Activated CD4-positive, CD25-positive, alpha-beta regulatory T cell (primary cell): ENCODE measurements around the gene ADAMTS13.
A peak's percentile ranks its signal among the peaks of the same experiment; 100 is the strongest.
"Not testable (repeated sequence)": the region's sequence is repeated elsewhere in the genome, so short reads cannot be mapped to it uniquely, and the experiment has no call there.

ENCODE experiments used
- DNase-seq, 4 experiments: peaks; one replicate each; lab custom pipeline; 2025; lab: John Stamatoyannopoulos, UW

ADAMTS13 gene

GRCh38 chr9:133421615-133422542 is at the start of gene ADAMTS13:
TSS of gene ADAMTS13 (plus strand) at chr9:133422367. CDS start at chr9:133422444, 77 bp downstream.
- DNase-seq, result no peak

GRCh38 chr9:133374612-133375115 is 47.5 kb upstream of the ADAMTS13 start:
- DNase-seq, result no peak

- no peak for DNase-seq
Measured at GRCh38 chr9:133375116-133375723, 46.9 kb upstream of the ADAMTS13 start.

DNA sequence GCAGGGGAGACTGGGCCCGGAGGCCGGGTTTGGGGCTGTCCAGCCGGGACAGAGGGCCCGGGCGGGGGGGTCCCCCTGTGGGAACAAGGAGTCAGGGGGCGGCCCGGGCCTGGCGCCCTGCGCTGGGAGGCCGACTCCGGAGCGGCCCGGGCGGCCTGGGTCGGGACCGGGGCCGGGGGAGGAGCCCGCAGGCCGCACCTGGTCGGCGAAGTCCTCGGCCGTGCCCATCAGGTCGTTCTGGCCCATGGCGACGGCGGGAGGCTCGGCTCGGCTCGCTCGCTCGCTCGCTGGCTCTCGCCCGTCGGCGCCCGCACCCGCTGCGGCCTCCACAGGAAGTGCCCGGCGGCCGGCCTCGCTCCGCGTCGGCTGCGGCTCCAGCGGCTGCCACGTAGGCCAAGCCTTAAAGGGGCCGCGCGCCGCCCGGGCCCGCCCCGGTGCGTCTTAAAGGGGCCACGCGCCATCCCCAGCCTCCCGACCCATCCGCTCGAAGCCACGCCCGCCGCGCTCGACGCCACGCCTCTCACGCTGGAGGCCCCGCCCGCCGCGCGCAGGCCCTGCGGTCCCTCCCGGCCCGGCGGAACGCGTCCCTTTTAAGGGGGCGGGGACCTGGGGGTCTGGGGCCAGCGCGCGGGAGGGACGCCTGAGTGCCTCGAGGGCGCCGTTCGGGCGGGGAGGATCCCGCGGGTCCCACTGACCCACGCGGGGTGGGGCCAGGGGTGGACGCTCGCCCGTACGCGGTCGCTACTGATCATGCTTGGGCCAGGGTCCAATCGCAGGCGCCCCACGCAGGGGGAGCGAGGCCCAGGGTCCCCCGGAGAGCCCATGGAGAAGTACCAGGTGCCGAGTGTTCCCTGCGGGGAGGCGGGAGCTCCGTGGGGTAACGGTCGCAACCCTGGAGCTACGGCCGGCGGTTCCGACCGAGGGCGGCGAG is 46.2 kb upstream of the ADAMTS13 start, which contains the start of the genes STKLD1 and SURF4:
STKLD1 (plus strand) TSS at position 643 of the 931 bp plus-strand sequence; CDS start at position 751, 108 bp downstream.
SURF4 (minus strand) TSS at position 337 of the 931 bp plus-strand sequence; CDS start at position 246, 91 bp downstream.
- peak; percentile 84 to 90 (median 88) for DNase-seq

GRCh38 chr9:133377280-133377679 is 44.9 kb upstream of the ADAMTS13 start:
- DNase-seq, result not testable (repeated sequence)

- no peak for DNase-seq
Measured at GRCh38 chr9:133377721-133378216, 44.4 kb upstream of the ADAMTS13 start.

- no peak for DNase-seq
Measured at GRCh38 chr9:133378408-133378962, 43.7 kb upstream of the ADAMTS13 start.

DNA sequence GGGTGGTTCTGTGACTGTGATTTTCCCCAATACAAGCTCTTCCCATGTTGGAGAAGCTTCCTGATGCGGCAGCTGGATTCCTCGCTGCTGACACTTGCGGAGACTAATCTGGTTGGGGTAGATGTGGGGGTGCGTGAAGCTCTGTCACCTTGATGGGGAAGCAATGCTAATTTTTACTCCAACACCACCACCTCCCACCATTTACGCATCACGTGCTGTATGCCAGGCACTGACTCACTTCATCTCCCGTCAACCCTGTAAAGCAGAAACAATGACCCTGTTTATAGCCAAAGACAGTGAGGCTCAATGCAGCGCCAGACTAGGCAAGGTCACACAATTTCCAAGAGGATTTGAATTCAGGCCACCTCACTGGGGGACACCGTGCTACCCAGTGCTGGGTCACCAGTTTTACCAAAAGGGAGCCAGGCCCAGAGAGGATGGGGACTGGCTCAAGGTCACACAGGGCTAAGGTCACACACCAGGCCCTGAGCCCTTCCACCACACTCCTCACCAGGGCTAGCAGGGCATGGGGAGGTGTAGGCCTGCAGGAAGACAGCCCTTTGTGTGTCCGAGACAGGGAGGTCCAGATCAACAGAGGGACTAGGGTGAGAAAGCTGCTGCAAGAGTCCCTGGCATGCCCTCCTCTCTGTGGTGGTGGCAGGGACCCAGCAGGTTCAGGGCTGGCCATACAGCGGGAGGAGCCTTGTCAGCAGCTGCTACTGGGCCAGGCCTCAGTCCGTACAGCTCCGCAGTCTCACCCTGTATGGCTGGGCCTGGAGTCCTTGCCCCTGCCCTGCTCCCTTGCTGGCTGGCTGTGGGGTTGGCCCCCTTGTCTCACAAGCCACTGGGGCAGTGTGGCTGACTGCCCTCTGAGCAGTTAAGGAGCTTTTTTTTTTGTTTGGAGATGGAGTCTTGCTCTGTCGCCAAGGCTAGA is 42.7 kb upstream of the ADAMTS13 start:
- DNase-seq, result no peak

DNA sequence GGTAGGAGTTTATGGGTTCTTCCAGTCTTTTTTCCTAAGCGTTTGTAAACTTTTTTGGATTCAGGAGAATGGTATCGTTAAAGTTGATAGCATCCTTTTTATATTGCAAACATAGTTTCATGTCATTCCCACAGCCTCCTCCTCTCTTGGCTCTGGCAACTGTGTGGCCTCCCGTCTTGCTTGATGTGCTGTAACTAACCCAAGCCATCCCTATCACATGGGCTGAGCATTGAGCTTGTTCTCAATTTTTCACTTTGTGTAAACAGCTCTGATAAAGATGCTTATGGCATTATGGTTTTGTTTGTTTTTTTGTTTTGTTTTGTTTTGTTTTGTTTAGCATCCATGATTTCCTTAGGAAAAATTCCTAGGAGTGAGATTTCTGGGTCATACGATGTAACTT is 41.4 kb upstream of the ADAMTS13 start:
- no peak for DNase-seq

DNA sequence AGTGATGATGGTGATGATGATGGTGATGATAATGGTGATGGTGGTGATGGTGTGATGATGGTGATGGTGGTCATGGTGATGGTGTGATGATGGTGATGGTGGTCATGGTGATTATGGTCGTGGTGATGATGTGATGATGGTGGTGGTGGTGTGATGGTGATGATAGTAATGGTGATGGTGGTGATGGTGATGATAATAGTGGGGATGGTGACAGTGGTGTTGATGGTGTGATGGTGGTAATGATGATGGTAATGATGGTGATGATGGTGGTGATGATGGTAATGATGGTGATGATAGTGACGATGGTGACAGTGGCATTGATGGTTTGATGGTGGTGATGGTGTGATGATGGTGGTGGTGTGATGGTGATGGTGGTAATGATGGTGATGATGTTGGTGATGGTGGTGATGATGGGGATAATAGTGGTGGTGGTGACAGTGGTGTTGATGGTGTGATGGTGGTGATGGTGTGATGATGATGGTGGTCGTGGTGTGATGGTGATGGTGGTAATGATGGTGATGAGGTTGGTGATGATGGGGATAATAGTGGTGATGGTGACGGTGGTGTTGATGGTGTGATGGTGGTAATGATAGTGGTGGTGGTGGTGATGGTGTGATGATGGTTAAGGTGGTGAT is 39.5 kb upstream of the ADAMTS13 start:
- no peak for DNase-seq

- DNase-seq, result no peak
Measured at GRCh38 chr9:133383438-133383837, 38.7 kb upstream of the ADAMTS13 start.

DNA sequence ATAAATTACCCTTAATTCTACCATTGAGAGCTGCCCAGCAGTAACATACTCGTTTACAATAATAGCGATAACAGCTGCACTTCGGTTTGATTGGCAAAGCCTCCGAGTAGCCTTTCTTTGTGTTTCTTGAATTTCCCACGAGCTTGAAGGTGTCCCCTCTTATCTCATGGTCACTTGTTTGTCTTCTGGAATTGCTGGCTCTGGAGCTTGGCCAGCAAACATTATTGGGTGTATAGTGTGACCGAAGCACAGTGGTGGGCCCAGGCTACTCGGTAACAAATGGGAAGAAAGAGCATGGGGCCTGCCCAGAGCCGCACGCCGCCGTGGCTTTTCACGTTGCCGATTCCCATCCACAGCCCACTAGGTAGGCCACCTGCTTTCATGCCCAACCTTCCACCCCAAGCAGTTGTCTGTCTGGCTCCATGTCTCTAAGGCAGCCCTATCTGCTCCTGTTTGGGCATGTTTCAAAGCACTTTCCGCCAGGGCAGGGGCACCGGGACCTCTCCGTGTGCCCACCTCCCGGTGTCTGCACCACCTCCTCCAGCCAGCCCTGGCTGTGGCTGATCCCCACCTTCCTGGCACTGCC is 37.3 kb upstream of the ADAMTS13 start:
- no peak for DNase-seq

DNA sequence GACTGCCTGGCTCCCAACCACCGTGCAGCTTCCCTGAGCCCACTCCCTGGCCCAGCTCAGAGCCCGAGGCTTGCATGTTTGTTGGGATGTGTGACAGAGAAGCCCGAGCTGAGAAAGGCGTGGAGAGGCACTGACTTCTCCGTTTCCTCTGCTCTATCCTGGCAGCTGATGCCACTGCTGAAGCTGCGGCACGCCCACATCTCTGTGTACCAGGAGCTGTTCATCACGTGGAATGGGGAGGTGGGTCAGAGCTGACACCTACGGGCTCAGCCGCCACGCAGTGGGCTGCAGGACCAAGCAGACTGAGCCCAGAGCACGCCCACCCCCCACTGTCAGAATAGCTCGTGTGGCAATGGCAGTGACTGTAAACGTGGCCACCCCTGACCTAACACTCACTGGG is 36.7 kb upstream of the ADAMTS13 start:
- DNase-seq, result no peak

GRCh38 chr9:133386338-133386737 is 35.8 kb upstream of the ADAMTS13 start:
- no peak for DNase-seq

DNA sequence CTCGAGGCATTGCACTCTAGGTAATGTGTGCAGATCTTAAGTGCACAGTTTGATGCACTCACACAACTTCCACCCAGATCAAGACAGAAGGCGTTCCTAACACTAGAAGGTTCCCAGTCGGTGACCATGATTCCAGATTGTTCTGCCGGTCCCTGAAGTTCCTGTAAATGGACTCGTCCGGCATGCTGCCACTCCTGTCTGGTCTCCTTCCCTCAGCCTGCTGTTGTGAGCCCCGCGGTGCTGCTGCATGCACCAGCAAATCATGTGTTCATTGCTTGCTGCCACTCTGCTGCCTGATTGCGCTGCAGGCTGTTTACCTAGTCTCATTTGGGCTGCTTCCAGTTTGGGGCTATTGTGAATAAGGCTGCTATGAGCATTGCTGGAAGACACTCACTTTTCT is 34.5 kb upstream of the ADAMTS13 start:
- no peak for DNase-seq

- DNase-seq, result no peak
Measured at GRCh38 chr9:133389025-133389557, 33.1 kb upstream of the ADAMTS13 start.

- DNase-seq, result no peak
Measured at GRCh38 chr9:133389562-133389961, 32.6 kb upstream of the ADAMTS13 start.

DNA sequence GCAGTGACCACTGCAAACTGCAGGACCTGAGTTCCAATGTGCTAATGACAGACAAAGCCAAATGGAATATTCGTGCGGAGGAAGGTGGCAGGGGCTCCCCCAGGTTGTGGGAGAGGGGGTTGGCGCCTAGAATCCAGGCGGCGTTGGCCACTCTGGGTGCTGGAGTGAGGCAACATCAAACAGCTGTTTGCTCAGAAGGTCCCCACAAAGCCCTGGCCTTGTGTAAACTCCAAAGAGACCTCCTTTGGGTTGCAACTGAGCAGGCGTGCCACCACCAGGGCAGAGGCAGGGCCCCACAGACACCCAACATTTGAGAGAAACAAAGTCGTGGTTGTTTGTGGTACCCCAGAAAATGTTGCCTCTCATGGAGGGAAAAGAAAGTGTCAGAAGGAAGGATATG is 31.5 kb upstream of the ADAMTS13 start:
- no peak for DNase-seq

DNA sequence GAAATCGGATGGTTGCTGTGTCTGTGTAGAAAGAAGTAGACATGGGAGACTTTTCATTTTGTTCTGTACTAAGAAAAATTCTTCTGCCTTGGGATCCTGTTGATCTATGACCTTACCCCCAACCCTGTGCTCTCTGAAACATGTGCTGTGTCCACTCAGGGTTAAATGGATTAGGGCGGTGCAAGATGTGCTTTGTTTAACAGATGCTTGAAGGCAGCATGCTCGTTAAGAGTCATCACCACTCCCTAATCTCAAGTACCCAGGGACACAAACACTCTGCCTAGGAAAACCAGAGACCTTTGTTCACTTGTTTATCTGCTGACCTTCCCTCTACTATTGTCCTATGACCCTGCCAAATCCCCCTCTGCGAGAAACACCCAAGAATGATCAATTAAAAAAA is 30.7 kb upstream of the ADAMTS13 start:
- not testable (repeated sequence) for DNase-seq
